HAP-1 (cell line): ENCODE measurements around the gene SYNCRIP.
"Not testable (repeated sequence)": the region's sequence is repeated elsewhere in the genome, so short reads cannot be mapped to it uniquely, and the experiment has no call there.

ENCODE experiments used
- DNase-seq, 2 experiments: peaks; one replicate each; pipeline ENCODE4 v3.0.0-alpha.2; 2016 to 2020; ENCODE audit warnings: low spot score in 2 of 2
- H3K27me3 ChIP-seq: fragments of 250-450 bp; sonication (Bioruptor Pico); 2 replicates; pipeline ENCODE4 v1.5.1; 2020; ENCODE audit warnings: low read depth, mild to moderate bottlenecking, moderate library complexity
- H3K36me3 ChIP-seq: fragments of 250-450 bp; sonication (Bioruptor Pico); replicated peaks from 2 replicates; pipeline ENCODE4 v1.5.1; 2020; ENCODE audit warnings: mild to moderate bottlenecking
- H3K4me1 ChIP-seq: fragments of 250-450 bp; sonication (Bioruptor Pico); 2 replicates; pipeline ENCODE4 v1.5.1; 2020; ENCODE audit warnings: mild to moderate bottlenecking
- H3K4me3 ChIP-seq: fragments of 250-450 bp; sonication (Bioruptor Pico); 2 replicates; pipeline ENCODE4 v1.5.1; 2020; ENCODE audit warnings: mild to moderate bottlenecking, moderate library complexity
- H3K9me3 ChIP-seq: fragments of 250-450 bp; sonication (Bioruptor Pico); 2 replicates; pipeline ENCODE4 v1.5.1; 2020; ENCODE audit warnings: mild to moderate bottlenecking, moderate library complexity
- in situ Hi-C: fragments of 300-500 bp; cut with MboI; formaldehyde crosslinking; loops from 3 replicates; pipeline ENCODE4 v1.14.3; 2020; ENCODE audit warnings: low sequenced_read_pairs, inconsistent platforms, mixed read lengths

SYNCRIP gene

GRCh38 chr6:85574932-85575598 lies 67.6 kb downstream of the SYNCRIP start:
- peaks cover 4% of the 10 kb centered on the region; the same call in 1 of the 2 replicates for H3K36me3 ChIP-seq
- in situ Hi-C loops: no loop called here
- H3K4me3 ChIP-seq: no peak overlapping the region
- DNase-seq: no peak
- no peaks in the 10 kb centered on the region for H3K9me3 ChIP-seq
- H3K27me3 ChIP-seq: no peaks in the 10 kb centered on the region
- H3K4me1 ChIP-seq: peaks cover 8% of the 10 kb centered on the region

- H3K4me1 ChIP-seq: no peaks in the 10 kb centered on the region
- H3K27me3 ChIP-seq: no peaks in the 10 kb centered on the region
- H3K36me3 ChIP-seq: peaks cover 6% of the 10 kb centered on the region
- no peaks in the 10 kb centered on the region for H3K9me3 ChIP-seq
- DNase-seq: no peak
- in situ Hi-C loops: no loop called here
- H3K4me3 ChIP-seq: no peak overlapping the region
Measured at GRCh38 chr6:85569323-85569722, 73.4 kb downstream of the SYNCRIP start.

GRCh38 chr6:85568411-85568810 lies 74.3 kb downstream of the SYNCRIP start:
- Histone ChIP-seq H3K9me3 (no peaks in the 10 kb centered on the region), H3K4me1 (no peaks in the 10 kb centered on the region), H3K27me3 (no peaks in the 10 kb centered on the region), H3K4me3 (no peak overlapping the region), H3K36me3 (peaks cover 9% of the 10 kb centered on the region)
- DNase-seq: no peak
- in situ Hi-C loops: no loop called here

- no peak for DNase-seq
- H3K4me3 ChIP-seq: no peak overlapping the region
- peaks cover 5% of the 10 kb centered on the region; the same call in 1 of the 2 replicates for H3K36me3 ChIP-seq
- H3K4me1 ChIP-seq: no peaks in the 10 kb centered on the region
- in situ Hi-C loops: no loop called here
- H3K27me3 ChIP-seq: no peaks in the 10 kb centered on the region
- H3K9me3 ChIP-seq: no peaks in the 10 kb centered on the region
Measured at GRCh38 chr6:85565736-85566135, 77.0 kb downstream of the SYNCRIP start.

- H3K9me3 ChIP-seq, H3K4me1 ChIP-seq, in situ Hi-C loops, DNase-seq, H3K27me3 ChIP-seq, H3K36me3 ChIP-seq, H3K4me3 ChIP-seq: not testable (repeated sequence)
Measured at GRCh38 chr6:85564223-85564622, 78.5 kb downstream of the SYNCRIP start.
